NCI-H2107 treated with DMSO at 0.1 percent for 48 hours (cell line): Measurements from ENCODE around the gene EIF4H.
"Not testable (repeated sequence)": the region's sequence is repeated elsewhere in the genome, so short reads cannot be mapped to it uniquely, and the experiment has no call there.

Experiments used
- DNase-seq: peaks from one replicate; lab custom pipeline; 2025; ENCODE audit not compliant: unreplicated experiment; lab: John Stamatoyannopoulos, UW

Gene EIF4H

GRCh38 chr7:74223711-74224510 lies 49.8 kb downstream of the EIF4H start:
- DNase-seq, result peak; percentile 65

DNA sequence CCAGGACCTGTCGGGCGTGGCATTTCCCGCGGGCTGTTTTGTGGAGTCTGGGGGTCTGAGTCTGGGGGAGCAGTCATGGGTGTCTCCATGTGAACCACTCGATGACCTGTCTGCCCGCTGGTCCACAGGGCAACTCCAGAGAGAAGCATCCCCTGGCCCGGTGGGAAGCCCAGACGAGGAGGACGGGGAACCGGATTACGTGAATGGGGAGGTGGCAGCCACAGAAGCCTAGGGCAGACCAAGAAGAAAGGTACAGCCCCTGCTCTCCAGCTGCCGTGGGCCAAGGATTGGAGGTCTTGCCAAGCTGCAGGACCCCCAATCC lies 50.3 kb downstream of the EIF4H start:
- no peak for DNase-seq

DNA sequence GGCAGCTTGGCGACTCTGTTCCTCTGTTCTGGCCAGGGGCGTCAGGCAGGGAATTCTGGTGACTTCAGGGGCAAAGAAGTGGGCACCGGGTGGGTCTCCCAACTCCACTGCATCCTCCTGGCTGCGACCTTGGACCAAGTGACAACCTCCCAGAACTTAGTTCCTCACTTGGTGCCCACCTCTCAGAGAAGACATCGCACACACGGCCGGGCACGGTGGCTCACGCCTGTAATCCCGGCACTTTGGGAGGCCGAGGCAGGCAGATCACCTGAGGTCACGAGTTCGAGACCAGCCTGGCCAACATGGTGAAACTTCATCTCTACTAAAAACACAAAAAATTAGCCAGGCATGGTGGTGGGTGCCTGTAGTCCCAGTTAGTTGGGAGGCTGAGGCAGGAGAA lies 50.8 kb downstream of the EIF4H start:
- not testable (repeated sequence) for DNase-seq

DNA sequence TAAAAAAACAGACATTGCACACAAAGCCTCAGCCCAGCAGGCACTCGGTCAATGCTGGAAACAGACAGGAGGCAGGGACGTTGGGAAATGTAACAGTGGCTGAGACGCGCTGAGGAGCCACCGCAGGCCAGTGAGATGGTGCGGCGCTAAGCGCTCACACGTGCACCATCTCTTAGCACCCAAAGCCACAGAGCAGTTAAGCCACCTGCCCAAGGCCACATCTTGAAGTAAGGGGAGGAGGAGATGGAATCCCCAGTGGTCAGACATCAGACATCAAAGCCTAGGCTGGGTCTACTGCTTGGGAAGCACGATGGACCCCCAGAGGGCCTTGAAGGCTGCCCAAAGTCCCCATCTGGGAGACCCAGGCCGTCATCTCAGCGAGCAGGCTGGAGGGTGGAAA lies 51.2 kb downstream of the EIF4H start:
- no peak for DNase-seq

- no peak for DNase-seq
These were observed 52.5 kb downstream of the EIF4H start for GRCh38 chr7:74226633-74227032.

DNA sequence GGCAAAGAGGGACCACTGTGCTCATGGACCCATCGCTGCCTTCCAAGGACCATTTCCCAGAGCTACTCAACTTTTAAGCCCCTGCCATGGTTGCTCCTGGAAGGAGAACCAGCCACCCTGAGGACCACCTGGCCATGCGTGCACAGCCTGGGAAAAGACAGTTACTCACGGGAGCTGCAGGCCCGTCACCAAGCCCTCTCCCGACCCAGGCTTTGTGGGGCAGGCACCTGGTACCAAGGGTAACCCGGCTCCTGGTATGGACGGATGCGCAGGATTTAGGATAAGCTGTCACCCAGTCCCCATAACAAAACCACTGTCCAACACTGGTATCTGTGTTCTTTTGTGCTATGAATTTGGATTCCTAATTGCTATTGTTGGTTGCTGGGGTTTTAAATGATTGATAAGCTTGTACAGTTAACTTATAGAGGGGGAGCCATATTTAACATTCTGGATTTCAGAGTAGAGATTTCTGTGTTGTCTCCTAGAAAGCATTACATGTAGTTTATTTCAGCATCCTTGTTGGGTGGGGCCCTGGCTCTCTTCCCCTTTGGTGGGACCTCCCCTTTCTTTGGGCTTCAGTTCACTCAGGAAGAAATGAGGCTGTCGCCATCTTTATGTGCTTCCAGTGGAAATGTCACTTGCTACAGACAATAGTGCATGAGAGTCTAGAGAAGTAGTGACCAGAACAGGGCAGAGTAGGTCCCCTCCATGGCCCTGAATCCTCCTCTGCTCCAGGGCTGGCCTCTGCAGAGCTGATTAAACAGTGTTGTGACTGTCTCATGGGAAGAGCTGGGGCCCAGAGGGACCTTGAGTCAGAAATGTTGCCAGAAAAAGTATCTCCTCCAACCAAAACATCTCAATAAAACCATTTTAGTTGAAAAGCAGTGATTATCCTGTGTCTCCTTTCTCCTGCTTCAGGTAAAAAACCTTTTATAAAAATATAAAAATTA lies 55.1 kb downstream of the EIF4H start:
- no peak for DNase-seq

- DNase-seq, result no peak
These were observed 56.5 kb downstream of the EIF4H start for GRCh38 chr7:74230446-74231231.

GRCh38 chr7:74231232-74231590 lies 57.1 kb downstream of the EIF4H start:
- no peak for DNase-seq

DNA sequence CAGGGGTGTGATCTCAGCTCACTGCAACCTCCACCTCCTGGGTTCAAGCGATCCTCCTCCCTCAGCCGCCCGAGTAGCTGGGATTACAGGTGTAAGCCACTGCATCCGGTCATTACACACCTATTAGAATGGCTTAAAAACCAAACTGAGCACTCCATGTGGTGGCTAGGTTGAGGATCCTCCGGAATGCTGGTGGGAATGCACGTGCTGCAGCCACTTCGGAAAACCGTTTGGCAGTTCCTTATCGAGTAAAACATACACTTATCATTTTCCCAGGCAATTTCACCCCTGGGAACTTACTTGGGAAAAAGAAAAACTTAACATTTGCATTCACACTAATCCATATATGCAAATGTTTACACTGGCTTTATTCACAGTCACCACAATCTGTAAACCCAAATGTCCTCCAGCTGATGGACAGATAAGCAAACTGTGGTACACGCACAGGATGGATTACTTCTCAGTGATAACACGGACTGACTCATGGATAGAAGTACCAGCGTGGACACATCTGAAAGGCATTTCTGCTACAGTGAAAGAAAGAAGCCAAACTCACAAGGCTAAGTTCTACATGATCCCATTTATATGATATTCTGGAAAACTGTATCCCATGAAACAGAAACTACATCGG lies 59.6 kb downstream of the EIF4H start:
- no peak for DNase-seq

DNA sequence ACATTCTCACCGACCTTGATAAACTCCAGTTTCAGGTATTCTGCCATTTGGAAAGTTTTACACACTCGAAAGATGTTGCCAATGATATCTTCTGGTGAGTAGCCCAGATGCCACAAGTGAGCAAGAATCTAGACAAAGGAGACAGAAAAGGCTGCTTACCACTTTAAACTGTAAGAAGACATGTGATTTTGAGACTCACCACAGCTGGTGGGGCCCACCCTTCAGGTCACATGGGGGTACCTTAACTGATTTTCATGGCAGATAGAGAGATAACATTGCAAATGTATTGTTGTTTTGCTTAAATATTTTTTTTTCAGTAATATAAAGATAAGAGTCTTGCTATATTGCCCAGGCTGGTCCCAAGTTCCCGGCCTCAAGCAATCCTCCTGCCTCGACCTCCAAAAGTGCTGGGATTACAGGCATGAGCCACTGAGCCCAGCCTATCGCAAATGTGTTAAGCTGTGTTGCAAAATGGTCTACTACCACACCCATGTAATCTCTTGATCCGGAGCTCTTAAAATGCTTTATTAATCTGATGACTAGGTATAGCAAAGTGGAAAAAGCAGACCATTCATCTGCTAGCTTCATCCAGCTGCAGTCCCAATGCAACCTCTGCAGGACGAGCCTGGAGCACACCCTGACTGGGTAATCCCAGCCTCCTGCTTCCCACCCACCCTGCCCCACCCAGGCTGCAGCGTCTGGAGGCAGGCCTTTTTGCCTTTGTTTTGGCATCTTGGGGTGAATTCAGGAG lies 61.5 kb downstream of the EIF4H start:
- DNase-seq, result no peak

DNA sequence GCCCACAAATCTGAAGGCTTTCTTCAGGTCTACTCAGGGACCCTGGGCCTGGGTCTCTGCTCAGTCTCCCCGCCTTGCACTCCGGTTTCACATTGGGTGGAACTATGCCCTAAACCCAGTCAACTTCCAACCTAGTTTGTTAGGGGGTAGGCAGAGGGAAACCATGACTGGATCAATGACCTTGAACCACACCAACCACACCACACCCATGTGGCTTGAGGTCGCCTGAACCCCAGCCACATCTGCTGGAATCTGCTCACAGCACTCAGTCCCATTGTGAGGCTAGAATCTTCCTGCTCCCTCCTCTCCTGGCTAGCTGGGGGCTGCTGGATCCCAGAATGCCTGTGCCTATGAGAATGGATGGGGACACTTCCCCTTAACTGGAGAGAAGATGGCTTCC lies 62.1 kb downstream of the EIF4H start:
- no peak for DNase-seq

DNA sequence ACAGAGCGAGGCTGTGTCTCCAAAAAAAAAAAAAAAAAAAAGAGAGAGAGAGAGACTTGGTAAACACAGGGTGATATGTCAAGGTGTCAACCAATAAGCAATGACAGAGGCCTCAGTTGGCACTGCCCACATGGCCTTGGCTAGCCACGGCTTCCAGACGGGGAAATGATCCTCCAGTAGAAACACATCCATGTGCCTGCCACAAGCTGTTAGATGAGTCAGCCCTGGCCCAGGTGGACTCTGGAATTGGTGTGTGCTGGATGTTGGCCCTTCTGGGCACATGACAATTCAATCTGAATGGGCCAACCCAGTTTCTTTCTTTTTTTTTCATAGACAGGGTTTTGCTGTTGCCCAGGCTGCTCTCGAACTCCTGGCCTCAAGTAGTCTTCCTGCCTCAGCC lies 66.3 kb downstream of the EIF4H start:
- no peak for DNase-seq

DNA sequence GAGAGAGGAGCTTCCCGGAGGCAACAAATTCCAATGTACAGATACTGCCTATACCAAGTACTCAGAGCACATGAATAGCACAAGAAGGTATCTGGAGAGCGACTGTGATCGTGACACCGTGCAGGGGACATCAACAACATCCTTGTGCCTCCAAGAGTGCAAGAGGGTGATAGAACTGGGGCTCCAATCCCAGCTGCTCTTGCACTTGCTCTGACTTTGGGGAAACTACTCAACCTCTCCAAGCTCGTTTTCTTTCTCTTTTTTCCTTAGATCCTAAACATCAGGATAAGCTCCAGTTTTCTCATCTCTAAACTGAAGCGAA lies 67.9 kb downstream of the EIF4H start:
- no peak for DNase-seq

DNA sequence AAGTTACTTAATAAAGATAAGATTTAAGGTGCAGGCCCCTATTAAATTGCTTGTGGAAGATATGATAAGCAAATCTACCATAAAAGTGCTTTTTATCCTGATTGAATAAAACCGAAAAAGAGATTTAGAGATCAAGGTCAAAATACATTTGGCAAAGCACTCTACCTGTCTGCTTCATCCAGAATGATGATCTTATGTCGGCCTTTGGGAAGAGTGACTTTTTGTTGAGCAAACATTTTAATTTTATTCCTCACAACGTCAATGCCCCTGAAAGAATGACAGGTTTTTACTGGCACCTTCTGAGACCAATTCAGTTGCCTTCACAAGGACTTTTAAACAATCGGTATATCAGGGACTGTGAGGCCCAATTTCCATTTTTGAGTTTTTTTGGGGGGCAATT lies 72.3 kb downstream of the EIF4H start:
- DNase-seq, result no peak
